Stimulated activated CD4-positive, alpha-beta T cell treated with anti-CD3 and anti-CD28 coated beads, Interleukin-1b, Interleukin-23, amount 100 ng/mL, for 4 hours (primary cell): ENCODE data around the gene SLC33A1.
A peak's percentile ranks its signal among the peaks of the same experiment; 100 is the strongest.
"Not testable (repeated sequence)": the region's sequence is repeated elsewhere in the genome, so short reads cannot be mapped to it uniquely, and the experiment has no call there.

Experiments
- DNase-seq, 2 donors: peaks; one replicate each; pipeline ENCODE4 v3.0.0-alpha.2; 2020; ENCODE audit warnings: low read depth in 2 of 2

Gene SLC33A1

DNA sequence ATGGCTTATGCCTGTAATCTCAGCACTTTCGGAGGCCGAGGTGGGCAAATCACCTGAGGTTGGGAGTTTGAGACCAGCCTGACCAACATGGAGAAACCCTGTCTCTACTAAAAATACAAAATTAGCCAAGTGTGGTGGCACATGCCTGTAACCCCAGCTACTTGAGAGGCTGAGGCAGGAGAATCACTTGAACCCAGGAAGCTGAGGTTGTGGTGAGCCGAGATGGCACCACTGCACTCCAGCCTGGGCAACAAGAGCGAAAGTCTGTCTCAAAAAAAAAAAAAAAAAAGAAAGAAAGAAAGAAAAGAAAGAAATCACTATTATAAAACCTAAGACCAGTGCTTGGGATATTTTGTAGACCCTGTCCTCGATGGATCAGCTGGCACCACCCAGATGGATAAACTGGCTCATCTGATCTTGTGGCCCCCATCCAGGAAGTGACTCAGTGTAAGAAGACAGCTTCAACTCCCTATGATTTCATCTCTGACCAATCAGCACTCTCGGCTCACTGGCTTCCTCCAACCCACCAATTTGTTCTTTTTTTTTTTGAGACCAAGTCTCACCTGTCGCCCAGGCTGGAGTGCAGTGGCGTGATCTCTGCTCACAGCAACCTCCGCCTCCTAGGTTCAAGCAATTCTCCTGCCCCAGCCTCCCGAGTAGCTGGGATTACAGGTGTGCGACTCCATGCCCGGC lies 8.2 kb upstream of the SLC33A1 start:
- peak; percentile 6 to 46 for DNase-seq

DNA sequence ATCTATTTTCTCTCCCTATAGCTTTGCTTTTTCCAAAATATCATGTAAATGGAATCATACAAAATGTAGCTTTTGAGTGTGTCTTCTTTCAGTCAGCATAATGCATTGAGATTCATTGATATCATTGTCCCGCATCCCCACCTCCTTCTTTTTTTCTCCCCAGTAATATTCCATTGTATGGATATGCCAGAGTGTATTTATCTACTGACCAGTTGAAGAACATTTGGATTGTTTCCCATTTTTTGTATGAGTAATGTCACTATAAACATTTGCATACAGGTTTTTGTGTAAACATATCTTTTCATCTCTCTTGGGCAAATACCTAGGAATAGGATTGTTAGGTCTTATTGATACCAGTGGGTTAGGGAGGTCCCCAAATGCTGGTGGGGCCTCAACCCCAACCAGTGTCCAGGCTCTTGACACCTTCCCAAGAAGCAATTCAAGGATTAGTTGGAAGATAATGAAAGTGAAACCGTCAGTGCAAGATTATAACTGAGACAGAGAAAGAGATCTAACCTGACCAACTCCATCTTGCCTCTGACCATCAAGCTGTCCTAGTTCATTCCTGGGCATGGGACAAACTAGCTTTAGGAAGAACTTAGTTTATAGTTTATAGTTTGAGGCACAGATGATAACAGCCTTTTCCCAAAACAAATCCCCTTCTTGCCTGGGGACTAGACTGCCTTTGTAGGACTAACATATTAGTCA lies 7.4 kb upstream of the SLC33A1 start:
- no peak for DNase-seq

- DNase-seq = not testable (repeated sequence)
Observed at GRCh38 chr3:155860424-155860823, 6.2 kb upstream of the SLC33A1 start.

DNA sequence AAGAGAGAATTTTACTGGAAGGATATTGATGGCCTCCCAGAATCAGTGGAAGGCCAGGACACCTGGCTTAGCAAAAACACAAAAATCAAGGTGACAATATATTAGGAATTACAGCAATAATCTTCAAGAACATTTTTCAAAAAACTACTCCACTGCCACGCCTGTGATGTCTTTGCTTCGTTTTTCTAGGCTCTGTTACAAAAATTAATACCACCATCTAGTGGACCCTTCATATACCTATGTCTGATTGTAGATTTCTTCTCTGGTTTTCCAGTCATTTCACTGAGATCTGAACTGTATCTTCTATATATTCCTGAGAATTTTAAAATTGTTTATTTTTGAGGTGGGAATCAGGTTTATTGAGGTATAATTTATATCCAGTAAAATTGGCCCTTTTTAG lies 5.6 kb upstream of the SLC33A1 start:
- DNase-seq = no peak

DNA sequence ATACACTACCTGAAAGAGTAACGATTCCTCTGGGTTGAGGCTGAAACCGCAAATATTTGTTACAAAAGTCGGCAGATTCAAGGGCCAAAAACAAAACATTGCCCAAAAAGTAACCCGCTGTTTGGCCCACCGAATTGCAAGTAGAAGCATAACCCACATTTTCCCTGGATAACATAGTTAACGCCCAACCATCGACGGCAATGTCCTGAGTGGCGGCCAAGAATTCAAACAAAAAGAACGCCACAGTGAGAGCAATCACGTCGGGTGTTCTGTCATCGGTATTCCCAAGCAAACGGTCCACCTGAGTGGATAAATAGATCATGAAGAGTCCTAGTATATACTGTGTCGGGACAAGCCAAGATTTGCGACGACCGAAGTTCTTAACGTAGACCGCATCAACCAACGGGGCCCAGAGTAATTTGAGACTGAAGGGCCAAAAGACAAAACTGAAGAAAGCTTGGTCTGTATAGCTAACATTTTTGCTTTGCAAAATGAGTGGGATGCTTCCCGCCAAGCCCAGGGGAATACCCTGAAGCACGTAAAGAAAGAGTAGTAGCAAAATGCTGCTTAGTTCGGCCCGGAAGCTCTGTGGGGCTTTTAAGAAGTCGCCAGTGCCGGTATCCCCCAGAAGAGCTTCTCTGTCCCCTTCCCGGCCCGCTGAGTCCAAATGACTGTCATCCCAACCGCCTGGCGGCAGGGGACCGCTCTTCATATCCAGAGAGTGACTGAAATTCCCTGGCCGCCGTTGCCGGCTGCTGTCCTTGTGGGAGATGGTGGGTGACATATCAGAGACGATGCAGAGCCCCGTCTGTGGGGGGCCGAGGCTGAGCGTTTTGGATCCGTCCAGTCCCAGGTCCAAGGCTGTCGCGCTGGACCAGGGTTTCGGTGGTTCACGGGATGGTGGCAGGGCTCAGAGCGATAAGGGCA lies 750 bp downstream of the SLC33A1 start:
- DNase-seq = peak in 1 of 2 donors; percentile 7

DNA sequence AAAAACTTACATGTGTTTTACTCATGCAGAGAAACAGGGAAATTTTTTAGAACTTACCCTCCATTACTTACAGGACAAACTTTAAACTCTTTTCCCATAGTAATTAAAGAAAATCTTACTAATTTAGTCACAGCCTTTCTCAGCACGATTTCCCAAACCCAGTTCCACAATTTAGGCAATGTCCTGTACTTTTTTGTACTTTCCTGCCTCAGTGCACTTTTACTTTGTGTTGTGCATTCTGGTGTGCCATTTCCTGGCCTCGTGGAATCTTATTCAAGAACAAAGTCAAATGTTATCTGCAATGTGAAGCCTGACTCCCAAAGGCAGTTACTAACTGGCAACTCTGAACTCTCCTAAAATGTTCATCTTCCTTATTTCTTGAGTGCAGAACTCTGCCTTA lies 1.9 kb downstream of the SLC33A1 start:
- DNase-seq = no peak

DNA sequence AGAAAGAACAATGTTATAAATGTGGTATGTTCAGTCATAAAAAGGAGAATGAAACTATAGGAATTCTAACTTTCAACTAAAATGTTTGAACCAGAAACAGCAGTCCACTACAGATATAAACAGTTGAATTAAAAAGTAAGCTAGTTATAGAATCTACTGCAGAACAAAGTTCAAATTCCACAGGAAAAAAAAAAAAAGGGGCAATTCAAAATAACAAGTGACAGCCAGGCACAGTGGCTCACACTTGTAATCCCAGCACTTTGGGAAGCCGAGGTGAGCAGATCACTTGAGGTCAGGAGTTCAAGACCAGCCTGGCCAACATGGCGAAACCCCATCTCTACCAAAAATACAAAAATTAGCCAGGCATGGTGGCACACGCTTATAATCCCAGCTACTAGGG lies 4.8 kb downstream of the SLC33A1 start:
- DNase-seq = not testable (repeated sequence)

- DNase-seq = no peak
Observed at GRCh38 chr3:155847993-155848392, 6.2 kb downstream of the SLC33A1 start.

- DNase-seq = no peak
Observed at GRCh38 chr3:155846119-155846518, 8.1 kb downstream of the SLC33A1 start.

GRCh38 chr3:155843569-155843968 lies 10.7 kb downstream of the SLC33A1 start:
- no peak for DNase-seq

- DNase-seq = no peak
Observed at GRCh38 chr3:155835341-155836071, 18.7 kb downstream of the SLC33A1 start.

GRCh38 chr3:155828490-155829098 lies 25.6 kb downstream of the SLC33A1 start:
- DNase-seq = not testable (repeated sequence)

DNA sequence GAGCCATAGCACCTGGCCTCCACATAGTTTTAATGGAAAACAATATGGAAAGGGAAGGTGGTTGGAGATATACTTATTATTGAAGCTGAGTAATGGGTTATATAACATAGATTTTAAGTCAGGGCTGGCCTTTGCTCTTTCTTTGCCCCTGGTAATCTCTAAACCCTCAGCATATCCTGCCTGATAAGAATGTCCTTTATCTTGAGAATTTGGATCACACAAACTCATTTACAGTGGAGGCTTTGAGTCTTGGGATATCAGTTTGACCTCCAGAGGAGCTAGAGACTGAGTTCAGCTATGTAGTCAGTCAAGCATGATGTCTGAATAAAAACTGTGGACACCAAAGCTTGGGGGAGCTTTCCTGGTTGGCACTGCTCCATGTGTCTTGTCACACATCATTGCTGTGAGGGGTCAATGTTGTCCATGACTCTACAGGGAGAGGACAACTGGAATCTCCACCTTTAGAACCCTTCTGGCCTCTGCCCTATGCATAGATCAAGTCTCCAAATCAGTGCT lies 39.1 kb downstream of the SLC33A1 start:
- DNase-seq = no peak

DNA sequence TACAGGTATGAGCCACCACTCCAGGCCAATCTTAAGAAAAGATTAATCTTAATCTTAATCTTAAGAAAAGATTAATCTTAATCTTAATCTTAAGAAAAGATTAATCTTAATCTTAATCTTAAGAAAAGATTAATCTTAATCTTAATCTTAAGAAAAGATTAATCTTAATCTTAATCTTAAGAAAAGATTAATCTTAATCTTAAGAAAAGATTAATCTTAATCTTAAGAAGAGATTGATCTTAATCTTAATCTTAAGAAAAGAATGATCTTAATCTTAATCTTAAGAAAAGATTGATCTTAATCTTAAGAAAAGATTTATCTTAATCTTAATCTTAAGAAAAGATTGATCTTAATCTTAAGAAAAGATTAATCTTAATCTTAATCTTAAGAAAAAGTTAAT lies 41.0 kb downstream of the SLC33A1 start:
- DNase-seq = not testable (repeated sequence)

DNA sequence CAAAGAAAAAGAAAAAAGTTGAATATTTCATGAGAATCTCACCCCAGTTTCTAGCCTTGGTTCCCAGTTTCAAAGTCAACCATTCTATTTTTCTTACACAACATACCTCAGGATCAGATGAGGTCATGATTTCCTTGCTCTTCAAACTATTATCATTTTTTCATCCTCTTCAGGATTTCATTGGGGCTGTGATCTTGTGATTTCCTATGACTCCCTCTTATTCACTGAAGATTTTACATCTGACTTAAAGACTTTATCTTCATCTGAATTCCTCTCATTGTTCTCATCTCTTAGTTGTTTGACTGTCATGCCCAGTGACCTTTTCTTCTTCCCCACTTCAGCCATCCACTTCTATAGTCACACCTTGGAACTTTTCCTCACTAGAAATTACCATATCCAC lies 45.0 kb downstream of the SLC33A1 start:
- DNase-seq = no peak

DNA sequence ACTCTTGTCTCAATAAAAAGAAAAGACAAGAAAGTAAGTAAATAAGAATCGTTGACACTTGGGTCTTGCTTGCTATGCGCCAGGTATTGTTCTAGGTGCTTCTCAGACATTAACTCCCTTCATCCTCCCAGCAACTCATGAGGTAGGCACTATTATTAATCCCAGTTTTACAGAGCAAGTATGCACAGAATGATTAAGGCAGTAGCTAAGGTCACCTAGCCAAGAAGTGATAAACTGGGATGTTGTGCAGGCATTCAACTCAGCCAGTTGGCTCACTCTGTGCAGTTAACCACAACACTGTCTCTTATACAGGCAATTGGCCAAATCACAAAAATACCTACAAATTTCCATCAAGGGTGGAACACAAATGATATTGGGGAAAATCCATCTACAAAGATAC lies 46.4 kb downstream of the SLC33A1 start:
- DNase-seq = no peak

GRCh38 chr3:155805802-155806618 lies 48.2 kb downstream of the SLC33A1 start, which contains the start of gene C3orf33:
Gene C3orf33, minus strand, starts transcription at chr3:155806278. Its CDS starts 26 bp downstream, at chr3:155806252.
- peak; percentile 57 to 75 for DNase-seq

GRCh38 chr3:155805204-155805801 lies 48.9 kb downstream of the SLC33A1 start:
- peak; percentile 10 to 30 for DNase-seq

- DNase-seq = no peak
Observed at GRCh38 chr3:155804323-155804722, 49.9 kb downstream of the SLC33A1 start.

DNA sequence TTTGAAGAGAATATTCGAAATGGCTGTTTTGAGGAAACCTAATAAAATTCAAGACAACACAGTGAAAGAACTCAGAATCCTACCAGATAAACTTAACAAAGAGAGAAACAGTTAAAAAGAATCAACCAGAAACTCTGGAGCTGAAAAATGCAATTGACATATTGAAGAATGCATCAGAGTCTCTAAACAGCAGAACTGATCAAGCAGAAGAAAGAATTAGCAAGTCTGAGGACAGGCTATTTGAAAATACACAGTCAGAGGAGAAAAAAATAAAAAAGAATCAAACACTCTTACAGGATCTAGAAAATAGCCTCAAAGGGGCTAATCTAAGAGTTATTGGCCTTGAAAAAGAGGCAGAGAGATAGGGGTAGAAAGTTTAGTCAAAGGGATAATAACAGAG lies 61.7 kb downstream of the SLC33A1 start:
- no peak for DNase-seq
